Measurements from ENCODE around the gene ATP9B.

GRCh38 chr18:79092874-79093273, 23.7 kb downstream of the ATP9B start:
- TF ChIP-seq CTCF (IDR thresholded peaks at IDR 0.05; ENCODE audit: insufficient read depth, low read depth, low read length) (no peak), EZH2 (IDR thresholded peaks at IDR 0.05; ENCODE audit: insufficient read depth, low read length) (no peak)

All from astrocyte (in vitro differentiated cells and primary cell).